GM12878 (cell line): ENCODE data around the gene OXER1. TPM values are rescaled to one million over a fixed set of nuclear protein-coding genes. Genes with fewer than 3 reads are reported as not detected.

Experiments used
- ATAC-seq: fragments of 200-7000 bp; cut with Tn5 transposase; 3 replicates; pipeline ENCODE4 v1.9.1; 2020; ENCODE audit warnings: mild to moderate bottlenecking, moderate library complexity
- BruUV-seq: library from RNA; stranded (reverse); fragments of 400-500 nt; replicated peaks from 2 replicates; lab custom pipeline; 2021; lab: Mats Ljungman, UMichigan
- CTCF ChIA-PET: fragments of 300-600 bp; sonication (Branson Sonifier 250); formaldehyde crosslinking; extraction: SDS; loops from one replicate; lab custom pipeline; 2021; ENCODE audit warnings: inconsistent platforms; lab: Yijun Ruan, JAX
- POLR2A ChIA-PET: fragments of 350-600 bp; formaldehyde crosslinking; extraction: SDS; loops from one replicate; lab custom pipeline; 2021; ENCODE audit warnings: inconsistent platforms; lab: Charles Lee
- RAD21 ChIA-PET: fragments of 300-600 bp; sonication (Branson Sonifier 250); formaldehyde crosslinking; loops from one replicate; lab custom pipeline; 2023; ENCODE audit warnings: antibody characterized with exemption; ENCODE audit not compliant: unreplicated experiment; lab: Charles Lee
- SMC1A ChIA-PET: fragments of 300-600 bp; sonication (Branson Sonifier 250); formaldehyde crosslinking; loops from one replicate; lab custom pipeline; 2023; ENCODE audit not compliant: unreplicated experiment, uncharacterized antibody; lab: Charles Lee
- DNase-seq: peaks from one replicate; pipeline ENCODE4 v3.0.0-alpha.2; 2011; ENCODE audit warnings: low read depth, low spot score
- FAIRE-seq: peaks from 3 replicates; lab custom pipeline; 2011; peaks lifted over from hg19 to GRCh38; lab: Jason Lieb, UNC
- H2AFZ ChIP-seq: 2 replicates; pipeline ENCODE4 v1.6.0; 2011; ENCODE audit warnings: low read depth, low read length, control low read depth; ENCODE audit not compliant: control insufficient read depth
- H3K27ac ChIP-seq: 2 replicates; pipeline ENCODE4 v1.5.1; 2011; ENCODE audit warnings: control low read depth; ENCODE audit not compliant: control insufficient read depth, insufficient read depth
- H3K27me3 ChIP-seq, 2 experiments: replicated peaks in 1 of 2; 2 replicates each; pipeline versions ENCODE4 v1.6.0 to v1.6.1; 2011; ENCODE audit warnings: low read length in 1 of 2; ENCODE audit not compliant: control insufficient read depth in 2 of 2, insufficient read depth in 2 of 2
- H3K36me3 ChIP-seq, 2 experiments: 2 replicates each; pipeline ENCODE4 v1.5.1; 2011; ENCODE audit warnings: low read length in 1 of 2; ENCODE audit not compliant: control insufficient read depth in 2 of 2, insufficient read depth in 2 of 2
- H3K4me1 ChIP-seq: 2 replicates; pipeline ENCODE4 v1.6.1; 2011; ENCODE audit warnings: mild to moderate bottlenecking, low read length, moderate library complexity, mixed read lengths; ENCODE audit not compliant: control insufficient read depth, insufficient read depth
- H3K4me2 ChIP-seq: 2 replicates; pipeline ENCODE4 v1.6.0; 2011; ENCODE audit warnings: control low read depth; ENCODE audit not compliant: control insufficient read depth, insufficient read depth
- H3K4me3 ChIP-seq: fragments of 200-600 bp; sonication (generic); 2 replicates; pipeline ENCODE4 v1.5.1; 2016
- H3K79me2 ChIP-seq: 2 replicates; pipeline ENCODE4 v1.6.0; 2011; ENCODE audit warnings: low read length; ENCODE audit not compliant: control insufficient read depth, insufficient read depth
- H3K9ac ChIP-seq: 2 replicates; pipeline ENCODE4 v1.8.0; 2011; ENCODE audit warnings: low read length, control low read depth, mixed read lengths; ENCODE audit not compliant: control insufficient read depth, insufficient read depth
- H3K9me3 ChIP-seq: replicated peaks from 3 replicates; pipeline ENCODE4 v1.5.1; 2011; ENCODE audit warnings: mild to moderate bottlenecking, low read length; ENCODE audit not compliant: control insufficient read depth, insufficient read depth
- H4K20me1 ChIP-seq: 2 replicates; pipeline ENCODE4 v1.6.0; 2011; ENCODE audit not compliant: control insufficient read depth, insufficient read depth
- BCL11A ChIP-seq: IDR thresholded peaks from 2 replicates; pipeline ENCODE4 v1.6.1; 2011; ENCODE audit warnings: low read depth, low read length
- BHLHE40 ChIP-seq, 2 experiments: fragments of 450-650 bp in 1 of 2; IDR thresholded peaks; 2 replicates each; pipeline ENCODE4 v1.6.1; 2011 to 2017; ENCODE audit warnings: low read depth in 2 of 2, borderline replicate concordance in 1 of 2, improper control_type of control experiment in 1 of 2, low read length in 1 of 2, mild to moderate bottlenecking in 1 of 2
- DPF2 ChIP-seq: fragments of 450-650 bp; IDR thresholded peaks from 2 replicates; pipeline ENCODE4 v1.6.1; 2017; ENCODE audit warnings: mild to moderate bottlenecking
- GABPA ChIP-seq: IDR thresholded peaks from 2 replicates; pipeline ENCODE4 v1.6.1; 2014; ENCODE audit warnings: antibody characterized with exemption, low read depth, mild to moderate bottlenecking, inconsistent platforms
- MEF2B ChIP-seq: fragments of 450-650 bp; IDR thresholded peaks from 2 replicates; pipeline ENCODE4 v1.6.1; 2018; ENCODE audit warnings: mild to moderate bottlenecking, moderate library complexity; ENCODE audit not compliant: partially characterized antibody, poor library complexity, severe bottlenecking
- MTA2 ChIP-seq: fragments of 450-650 bp; IDR thresholded peaks from 2 replicates; pipeline ENCODE4 v1.6.1; 2016; ENCODE audit warnings: low read depth, mild to moderate bottlenecking, moderate library complexity
- NFXL1 ChIP-seq: fragments of 450-650 bp; IDR thresholded peaks from 2 replicates; pipeline ENCODE4 v1.6.1; 2017; ENCODE audit warnings: antibody characterized with exemption, mild to moderate bottlenecking, borderline replicate concordance
- RB1 ChIP-seq: fragments of 450-650 bp; formaldehyde crosslinking; IDR thresholded peaks from 2 replicates; pipeline ENCODE4 v1.6.1; 2017; ENCODE audit warnings: mild to moderate bottlenecking, borderline replicate concordance
- SIN3A ChIP-seq: IDR thresholded peaks from 2 replicates; pipeline ENCODE4 v1.6.1; 2012; ENCODE audit warnings: low read depth, low read length, improper control_type of control experiment
- SRF ChIP-seq, 2 experiments: IDR thresholded peaks; 2 replicates each; pipeline ENCODE4 v1.6.1; 2011; ENCODE audit warnings: low read depth in 2 of 2, low read length in 2 of 2, mild to moderate bottlenecking in 1 of 2, moderate library complexity in 1 of 2
- SUPT20H ChIP-seq: IDR thresholded peaks from 2 replicates; pipeline ENCODE4 v1.6.1; 2011; ENCODE audit warnings: low read depth, mild to moderate bottlenecking, low read length, moderate library complexity, borderline replicate concordance; ENCODE audit not compliant: control insufficient read depth
- USF2 ChIP-seq: IDR thresholded peaks from 2 replicates; pipeline ENCODE4 v1.6.1; 2011; ENCODE audit warnings: low read depth, low read length, improper control_type of control experiment, borderline replicate concordance
- YBX1 ChIP-seq: fragments of 450-650 bp; IDR thresholded peaks from 2 replicates; pipeline ENCODE4 v1.6.1; 2016; ENCODE audit warnings: antibody characterized with exemption
- ZBTB4 ChIP-seq: fragments of 450-650 bp; formaldehyde crosslinking; IDR thresholded peaks from 2 replicates; pipeline ENCODE4 v1.4.0; 2022; ENCODE audit warnings: mild to moderate bottlenecking, moderate library complexity
- WGBS: methylation state at CpG from one replicate; pipeline ENCODE4 v1.1.6; 2016; ENCODE audit warnings: low lambda C conversion rate; ENCODE audit not compliant: insufficient replicate concordance, insufficient coverage; ENCODE audit errors: missing lambda C conversion rate; 5-methylcytosine and 5-hydroxymethylcytosine counted together
- in situ Hi-C: fragments of 300-500 bp; cut with MboI; formaldehyde crosslinking; loops from 9 replicates; pipeline ENCODE4 v1.14.3; 2018; ENCODE audit warnings: mixed read lengths
- intact Hi-C: fragments of 100-400 bp; cut with micrococcal nuclease; formaldehyde crosslinking; loops from one replicate; pipeline ENCODE4 v1.14.2; 2022; ENCODE audit not compliant: unreplicated experiment
- polyA plus RNA-seq, 11 experiments: library from polyadenylated mRNA; depleted of rRNA in 4 of 11; unstranded in 6 of 11; stranded (reverse) in 5 of 11; fragments of >200 nt; fragmentation: Nextera tagmentation in 4 of 11; fragmentation: Illumina TruSeq in 1 of 11; extraction: Ambion mirVana in 4 of 11; extraction: Trizol in 1 of 11; gene quantifications; 1 replicate in 1 of 11; 2 replicates in 10 of 11; pipeline versions ENCODE4 v1.2.1 to v1.2.3, GENCODE V29; 2011 to 2016; ENCODE audit warnings: inconsistent platforms in 2 of 11, missing spikeins in 2 of 11, low read depth in 1 of 11
- total RNA-seq, 4 experiments: library from RNA; depleted of rRNA in 3 of 4; stranded (reverse); fragments of >200 nt in 3 of 4; fragmentation: Illumina TruSeq in 1 of 4; extraction: Trizol in 1 of 4; gene quantifications; 2 replicates each; pipeline versions ENCODE4 v1.2.1 to v1.2.3, GENCODE V29; 2013 to 2021

Gene OXER1
- total and polyA plus RNA-seq, 10 of the 15 experiments (the other 5 are each of a cell fraction or from before 2014, with no cell fraction given) = 0.11 to 8.6 (median 3.3) TPM

- Histone ChIP-seq H3K4me3 (no peak overlapping the region), H2AFZ (no peak overlapping the region), H3K4me1 (no peaks in the 10 kb centered on the region), H3K79me2 (no peaks in the 10 kb centered on the region), H4K20me1 (no peaks in the 10 kb centered on the region), H3K9ac (no peak overlapping the region), H3K9me3 (no peaks in the 10 kb centered on the region), H3K27ac (no peak overlapping the region), H3K4me2 (no peak overlapping the region), H3K27me3 (no peaks in the 10 kb centered on the region), H3K36me3 (peaks cover 0 to 3% of the 10 kb centered on the region in 2 experiments; a peak in 1 of 4 replicates)
- ChIA-PET POLR2A (no interaction called here), RAD21 (interaction anchor here (1.3 kb wide), 1 partner anchor 81 kb away, joined by 3 read pairs; no protein-coding TSS in a partner anchor), SMC1A (interaction anchor here (1.1 to 2.2 kb wide), 3 partner anchors 8 to 24 kb away, joined by 3 to 13 read pairs (median 3); no protein-coding TSS in a partner anchor), CTCF (no interaction called here)
- no TSS peak for BruUV-seq
- WGBS = 61% methylated on average over 4 of the region's 4 CpGs
- intact Hi-C loops = no loop called here
- in situ Hi-C loops = no loop called here
- no peak for DNase-seq
- FAIRE-seq = no peak
- TF ChIP-seq SUPT20H = no peak
- TF ChIP-seq MEF2B = no peak
- TF ChIP-seq SIN3A = no peak
- TF ChIP-seq SRF (IDR thresholded peaks at IDR 0.05; ENCODE audit: low read depth in 2 of 2, low read length in 2 of 2) = no peak
- no peak for TF ChIP-seq NFXL1
- no peak for ATAC-seq
These were observed 50.0 kb downstream of the OXER1 start for GRCh38 chr2:42713920-42714319.

GRCh38 chr2:42712934-42713333, 51.0 kb downstream of the OXER1 start:
- no peak for ATAC-seq
- DNase-seq = no peak
- no peak overlapping the region for H3K9ac ChIP-seq
- POLR2A ChIA-PET = no interaction called here
- no peak for FAIRE-seq
- H3K9me3 ChIP-seq = no peaks in the 10 kb centered on the region
- WGBS = 98% methylated on average over 2 of the region's 2 CpGs
- H4K20me1 ChIP-seq = no peaks in the 10 kb centered on the region
- intact Hi-C loops = no loop called here
- no peaks in the 10 kb centered on the region for H3K4me1 ChIP-seq
- peaks cover 0 to 6% of the 10 kb centered on the region in 2 experiments; a peak in 1 of 4 replicates for H3K36me3 ChIP-seq
- in situ Hi-C loops = no loop called here
- RAD21 ChIA-PET = interaction anchor here (0.7 to 1.3 kb wide), 2 partner anchors 41 to 82 kb away, joined by 3 read pairs; no protein-coding TSS in a partner anchor
- H2AFZ ChIP-seq = no peak overlapping the region
- BruUV-seq = no TSS peak
- no peaks in the 10 kb centered on the region for H3K27me3 ChIP-seq
- H3K27ac ChIP-seq = no peak overlapping the region
- H3K4me3 ChIP-seq = no peak overlapping the region
- H3K4me2 ChIP-seq = no peak overlapping the region
- CTCF ChIA-PET = interaction anchor here (1.1 to 1.4 kb wide), 2 partner anchors 9 to 13 kb away, joined by 4 read pairs; no protein-coding TSS in a partner anchor
- SMC1A ChIA-PET = interaction anchor here (1.1 to 2.2 kb wide), 3 partner anchors 9 to 23 kb away, joined by 3 to 13 read pairs (median 3); no protein-coding TSS in a partner anchor
- no peaks in the 10 kb centered on the region for H3K79me2 ChIP-seq
- no peak for TF ChIP-seq BHLHE40 (IDR thresholded peaks at IDR 0.05; ENCODE audit: borderline replicate concordance in 1 of 2, low read depth in 2 of 2, low read length in 1 of 2)
- TF ChIP-seq BCL11A = no peak
- no peak for TF ChIP-seq USF2
- TF ChIP-seq YBX1 = no peak
- TF ChIP-seq RB1 = no peak
- no peak for TF ChIP-seq GABPA
- no peak for TF ChIP-seq ZBTB4 (CRISPR knock-in tag)
- no peak for TF ChIP-seq DPF2
- TF ChIP-seq MTA2 = no peak
